ENCODE data around the gene PWP1. TPM values are rescaled to one million over a fixed set of nuclear protein-coding genes. Genes with fewer than 3 reads are reported as not detected.

PWP1 gene
- total RNA-seq, 4 donors from 2014 or later, result 76.1 to 187 (median 113) TPM

DNA sequence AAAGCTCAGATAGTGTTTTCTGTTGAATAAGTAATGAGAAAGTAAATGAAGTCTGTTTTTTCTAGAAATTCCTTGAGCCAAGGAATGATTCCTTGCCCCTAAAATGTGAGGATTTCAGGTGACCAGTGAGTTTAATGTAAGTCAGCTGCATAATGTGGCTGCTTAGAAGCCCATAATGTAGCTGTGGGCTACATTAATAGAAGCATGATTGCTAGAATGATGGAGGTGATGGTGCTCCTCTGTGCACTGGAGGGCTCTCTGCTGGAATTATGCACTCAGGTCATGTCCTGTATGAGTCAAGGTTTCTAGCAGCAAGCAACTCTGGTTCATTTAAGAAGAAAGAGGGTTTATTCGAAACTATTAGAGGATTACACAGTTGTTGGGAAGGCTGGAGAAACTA, 19.6 kb upstream of the PWP1 start:
- no peak for DNase-seq (ENCODE audit: low spot score)
- TF ChIP-seq, protein P1, sequence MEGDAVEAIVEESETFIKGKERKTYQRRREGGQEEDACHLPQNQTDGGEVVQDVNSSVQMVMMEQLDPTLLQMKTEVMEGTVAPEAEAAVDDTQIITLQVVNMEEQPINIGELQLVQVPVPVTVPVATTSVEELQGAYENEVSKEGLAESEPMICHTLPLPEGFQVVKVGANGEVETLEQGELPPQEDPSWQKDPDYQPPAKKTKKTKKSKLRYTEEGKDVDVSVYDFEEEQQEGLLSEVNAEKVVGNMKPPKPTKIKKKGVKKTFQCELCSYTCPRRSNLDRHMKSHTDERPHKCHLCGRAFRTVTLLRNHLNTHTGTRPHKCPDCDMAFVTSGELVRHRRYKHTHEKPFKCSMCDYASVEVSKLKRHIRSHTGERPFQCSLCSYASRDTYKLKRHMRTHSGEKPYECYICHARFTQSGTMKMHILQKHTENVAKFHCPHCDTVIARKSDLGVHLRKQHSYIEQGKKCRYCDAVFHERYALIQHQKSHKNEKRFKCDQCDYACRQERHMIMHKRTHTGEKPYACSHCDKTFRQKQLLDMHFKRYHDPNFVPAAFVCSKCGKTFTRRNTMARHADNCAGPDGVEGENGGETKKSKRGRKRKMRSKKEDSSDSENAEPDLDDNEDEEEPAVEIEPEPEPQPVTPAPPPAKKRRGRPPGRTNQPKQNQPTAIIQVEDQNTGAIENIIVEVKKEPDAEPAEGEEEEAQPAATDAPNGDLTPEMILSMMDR (IDR thresholded peaks at IDR 0.05), result no peak
- no peak for ATAC-seq (ENCODE audit: low FRiP score)

- no peak for ATAC-seq (ENCODE audit: low FRiP score)
- no peak for DNase-seq (ENCODE audit: low spot score)
- TF ChIP-seq, protein P1 (IDR thresholded peaks at IDR 0.05), result no peak
These were observed 18.1 kb upstream of the PWP1 start for GRCh38 chr12:107667464-107667863.

DNA sequence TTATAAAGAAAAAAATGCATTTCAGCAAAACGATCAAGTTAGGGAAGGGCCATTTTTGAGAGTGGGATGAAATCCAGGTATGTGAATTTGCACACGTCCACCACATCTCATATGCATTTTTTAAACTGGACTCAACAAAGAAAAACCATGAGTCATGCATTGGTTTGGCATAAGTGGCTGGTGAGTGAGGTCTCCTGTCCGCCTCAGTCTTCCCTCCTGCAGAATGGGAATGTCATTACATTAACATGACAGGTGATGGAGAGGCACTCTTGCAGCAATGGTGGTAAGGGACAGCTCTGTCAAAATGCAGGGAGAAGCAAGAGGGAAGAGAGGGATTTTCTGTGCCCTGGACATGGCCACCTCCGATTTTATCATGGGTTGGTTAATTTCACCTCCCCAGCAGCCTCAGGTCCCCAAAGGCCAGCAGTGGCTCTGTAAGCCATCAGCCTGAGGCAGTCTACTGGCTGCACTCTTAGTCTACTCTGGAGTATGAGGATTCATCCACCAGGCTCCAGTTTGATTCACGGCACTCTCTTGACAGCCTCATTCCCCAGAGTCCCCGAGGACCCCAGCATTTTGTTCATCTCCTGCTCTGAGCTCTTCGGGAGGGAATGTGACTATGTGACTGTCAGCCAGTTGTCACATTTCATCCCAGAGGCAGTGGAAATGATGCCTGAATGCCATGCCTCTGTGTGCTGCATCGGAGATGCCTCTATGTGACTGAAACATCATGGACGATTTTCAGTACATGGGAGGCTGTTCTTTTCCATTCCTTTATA, 17.1 kb upstream of the PWP1 start:
- DNase-seq (ENCODE audit: low spot score), result no peak
- TF ChIP-seq, protein P1 (IDR thresholded peaks at IDR 0.05), result no peak
- ATAC-seq (ENCODE audit: low FRiP score), result no peak

GRCh38 chr12:107669946-107670345, 15.7 kb upstream of the PWP1 start:
- TF ChIP-seq, protein P1 (IDR thresholded peaks at IDR 0.05), result no peak
- no peak for ATAC-seq (ENCODE audit: low FRiP score)
- no peak for DNase-seq (ENCODE audit: low spot score)

DNA sequence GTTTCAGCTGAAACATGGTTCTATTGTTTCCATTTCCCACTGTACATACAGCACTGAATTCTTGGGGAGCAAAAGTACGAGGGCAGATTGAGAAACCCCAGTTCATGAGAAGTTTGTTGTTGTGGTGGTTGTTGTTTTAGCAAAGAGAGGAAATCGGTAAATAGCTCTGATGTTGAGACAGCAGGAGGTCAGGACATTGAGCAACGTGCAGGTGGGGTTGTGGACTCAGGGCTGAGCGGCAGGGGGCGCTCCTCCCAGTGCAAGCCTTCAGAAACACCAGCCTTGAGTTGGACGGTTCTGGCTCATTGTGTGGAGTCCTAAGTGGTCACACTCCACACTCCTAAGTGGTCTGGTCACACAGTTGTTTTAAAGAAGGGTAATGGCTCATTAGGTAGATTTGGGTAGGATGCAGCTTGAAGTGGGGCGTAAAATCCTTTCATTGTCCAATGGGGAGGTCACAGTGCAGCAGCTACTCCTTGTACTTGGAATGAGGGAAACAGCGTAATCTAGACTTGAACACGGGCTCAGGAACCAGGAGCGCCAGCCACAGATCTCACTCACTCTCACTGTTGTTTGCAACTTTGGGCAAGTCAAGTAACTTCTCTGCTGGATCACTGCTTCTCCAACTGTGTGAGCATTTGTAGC, 14.5 kb upstream of the PWP1 start:
- no peak for DNase-seq (ENCODE audit: low spot score)
- no peak for ATAC-seq (ENCODE audit: low FRiP score)
- TF ChIP-seq, protein P1 (IDR thresholded peaks at IDR 0.05), result no peak

- ATAC-seq (ENCODE audit: low FRiP score) (no peak), DNase-seq (ENCODE audit: low spot score) (no peak)
- TF ChIP-seq, protein P1 (IDR thresholded peaks at IDR 0.05), result no peak
These were observed 7.9 kb upstream of the PWP1 start for GRCh38 chr12:107677671-107678070.

DNA sequence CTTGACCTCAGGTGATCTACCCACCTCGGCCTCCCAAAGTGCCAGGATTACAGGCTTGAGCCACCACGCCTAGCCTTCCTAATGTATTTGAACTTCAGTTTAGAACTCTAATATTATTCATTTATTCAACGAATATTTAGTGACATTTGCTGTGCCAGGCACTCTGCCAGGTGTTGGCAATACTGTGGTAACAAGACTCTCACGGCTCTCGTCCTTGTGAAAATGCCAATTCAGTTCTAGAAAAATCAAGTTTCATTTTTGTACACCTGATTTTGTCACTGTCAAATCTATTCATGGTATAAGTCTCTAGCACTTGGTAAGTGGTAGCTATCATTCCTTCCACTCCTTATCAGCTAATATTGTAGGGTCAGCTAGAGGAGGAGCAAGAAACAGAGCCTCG, 6.3 kb upstream of the PWP1 start:
- TF ChIP-seq, protein P1 (IDR thresholded peaks at IDR 0.05), result no peak
- DNase-seq (ENCODE audit: low spot score) (no peak), ATAC-seq (ENCODE audit: low FRiP score) (no peak)
